ENCODE results near the gene TPM2.

The TPM2 gene

GRCh38 chr9:35689542-35690293 is at the start of gene TPM2:
TPM2 (minus strand) TSS chr9:35689925; CDS start chr9:35689817, 108 bp downstream.
- Histone ChIP-seq H3K27me3 (replicated peaks) (no peaks in the 10 kb centered on the region), H3K36me3 (replicated peaks) (peaks cover 38% of the 10 kb centered on the region), H3K4me3 (ENCODE audit: low read depth, low read length) (peak within 1 kb of the TSS; percentile 90), H3K27ac (peak within 1 kb of the TSS; percentile 79)
- in situ Hi-C loops (cut with HindIII; ENCODE audit: low pct_ligation_motif_present, low sequenced_read_pairs) = no loop called here
- TF ChIP-seq, protein P1, sequence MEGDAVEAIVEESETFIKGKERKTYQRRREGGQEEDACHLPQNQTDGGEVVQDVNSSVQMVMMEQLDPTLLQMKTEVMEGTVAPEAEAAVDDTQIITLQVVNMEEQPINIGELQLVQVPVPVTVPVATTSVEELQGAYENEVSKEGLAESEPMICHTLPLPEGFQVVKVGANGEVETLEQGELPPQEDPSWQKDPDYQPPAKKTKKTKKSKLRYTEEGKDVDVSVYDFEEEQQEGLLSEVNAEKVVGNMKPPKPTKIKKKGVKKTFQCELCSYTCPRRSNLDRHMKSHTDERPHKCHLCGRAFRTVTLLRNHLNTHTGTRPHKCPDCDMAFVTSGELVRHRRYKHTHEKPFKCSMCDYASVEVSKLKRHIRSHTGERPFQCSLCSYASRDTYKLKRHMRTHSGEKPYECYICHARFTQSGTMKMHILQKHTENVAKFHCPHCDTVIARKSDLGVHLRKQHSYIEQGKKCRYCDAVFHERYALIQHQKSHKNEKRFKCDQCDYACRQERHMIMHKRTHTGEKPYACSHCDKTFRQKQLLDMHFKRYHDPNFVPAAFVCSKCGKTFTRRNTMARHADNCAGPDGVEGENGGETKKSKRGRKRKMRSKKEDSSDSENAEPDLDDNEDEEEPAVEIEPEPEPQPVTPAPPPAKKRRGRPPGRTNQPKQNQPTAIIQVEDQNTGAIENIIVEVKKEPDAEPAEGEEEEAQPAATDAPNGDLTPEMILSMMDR (IDR thresholded peaks at IDR 0.05; ENCODE audit: low read depth, low read length, missing control alignments) = no peak
- peak; percentile 68 for DNase-seq

DNA sequence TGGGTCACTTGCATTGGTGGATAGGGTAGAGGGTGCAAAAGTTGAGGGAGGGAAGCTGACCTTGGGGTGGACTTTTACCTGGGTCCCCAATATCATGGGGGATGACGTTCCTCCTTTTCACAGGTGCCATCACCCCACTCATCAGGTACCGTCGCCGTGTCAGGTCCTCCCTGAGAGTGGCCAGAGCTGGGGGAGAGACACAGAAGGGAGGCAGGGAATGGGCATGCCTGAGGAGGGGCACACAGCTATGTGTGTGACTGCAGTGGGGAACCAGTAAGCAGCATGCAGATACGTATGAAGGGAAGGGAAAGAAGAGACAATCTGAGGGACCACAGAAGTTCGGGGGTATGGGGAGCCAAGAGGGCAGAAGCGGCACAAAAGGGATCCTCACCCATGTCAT is 49.2 kb upstream of the TPM2 start:
- Histone ChIP-seq H3K27me3 (replicated peaks) (no peaks in the 10 kb centered on the region), H3K4me3 (ENCODE audit: low read depth, low read length) (no peak overlapping the region), H3K36me3 (replicated peaks) (peaks cover 82% of the 10 kb centered on the region), H3K27ac (no peak overlapping the region)
- no peak for DNase-seq
- in situ Hi-C loops (cut with HindIII; ENCODE audit: low pct_ligation_motif_present, low sequenced_read_pairs) = no loop called here
- TF ChIP-seq, protein P1 (IDR thresholded peaks at IDR 0.05; ENCODE audit: low read depth, low read length, missing control alignments) = no peak

- DNase-seq = no peak
- Histone ChIP-seq H3K27me3 (replicated peaks) (no peaks in the 10 kb centered on the region), H3K36me3 (replicated peaks) (peaks cover 81% of the 10 kb centered on the region), H3K27ac (no peak overlapping the region), H3K4me3 (ENCODE audit: low read depth, low read length) (no peak overlapping the region)
- in situ Hi-C loops (cut with HindIII; ENCODE audit: low pct_ligation_motif_present, low sequenced_read_pairs) = no loop called here
- TF ChIP-seq, protein P1 (IDR thresholded peaks at IDR 0.05; ENCODE audit: low read depth, low read length, missing control alignments) = no peak
Measured at GRCh38 chr9:35738186-35738585, 48.5 kb upstream of the TPM2 start.

GRCh38 chr9:35737143-35737542 is 47.4 kb upstream of the TPM2 start:
- Histone ChIP-seq H3K27ac (no peak overlapping the region), H3K36me3 (replicated peaks) (peaks cover 72% of the 10 kb centered on the region), H3K4me3 (ENCODE audit: low read depth, low read length) (no peak overlapping the region), H3K27me3 (replicated peaks) (no peaks in the 10 kb centered on the region)
- DNase-seq = no peak
- TF ChIP-seq, protein P1 (IDR thresholded peaks at IDR 0.05; ENCODE audit: low read depth, low read length, missing control alignments) = no peak
- in situ Hi-C loops (cut with HindIII; ENCODE audit: low pct_ligation_motif_present, low sequenced_read_pairs) = no loop called here

- H3K36me3 ChIP-seq (replicated peaks) = peaks cover 66% of the 10 kb centered on the region
- H3K27ac ChIP-seq = peak overlapping the region; percentile 52
Measured at GRCh38 chr9:35736201-35736633, 46.5 kb upstream of the TPM2 start.

More at GRCh38 chr9:35736201-35736633, 46.5 kb upstream of the TPM2 start:
- H3K4me3 ChIP-seq (ENCODE audit: low read depth, low read length) = no peak overlapping the region
- H3K27me3 ChIP-seq (replicated peaks) = no peaks in the 10 kb centered on the region
- TF ChIP-seq, protein P1 (IDR thresholded peaks at IDR 0.05; ENCODE audit: low read depth, low read length, missing control alignments) = peak; percentile 96
- in situ Hi-C loops (cut with HindIII; ENCODE audit: low pct_ligation_motif_present, low sequenced_read_pairs) = no loop called here
- DNase-seq = peak; percentile 81
